Stimulated activated CD4-positive, alpha-beta T cell treated with anti-CD3 and anti-CD28 coated beads, Interleukin-1b, Interleukin-23, amount 100 ng/mL, for 4 hours (primary cell): ENCODE measurements around the gene GRM4.
"Not testable (repeated sequence)": the region's sequence is repeated elsewhere in the genome, so short reads cannot be mapped to it uniquely, and the experiment has no call there.

Experiments
- DNase-seq, 2 donors: peaks; one replicate each; pipeline ENCODE4 v3.0.0-alpha.2; 2020; ENCODE audit warnings: low read depth in 2 of 2

Gene GRM4

DNA sequence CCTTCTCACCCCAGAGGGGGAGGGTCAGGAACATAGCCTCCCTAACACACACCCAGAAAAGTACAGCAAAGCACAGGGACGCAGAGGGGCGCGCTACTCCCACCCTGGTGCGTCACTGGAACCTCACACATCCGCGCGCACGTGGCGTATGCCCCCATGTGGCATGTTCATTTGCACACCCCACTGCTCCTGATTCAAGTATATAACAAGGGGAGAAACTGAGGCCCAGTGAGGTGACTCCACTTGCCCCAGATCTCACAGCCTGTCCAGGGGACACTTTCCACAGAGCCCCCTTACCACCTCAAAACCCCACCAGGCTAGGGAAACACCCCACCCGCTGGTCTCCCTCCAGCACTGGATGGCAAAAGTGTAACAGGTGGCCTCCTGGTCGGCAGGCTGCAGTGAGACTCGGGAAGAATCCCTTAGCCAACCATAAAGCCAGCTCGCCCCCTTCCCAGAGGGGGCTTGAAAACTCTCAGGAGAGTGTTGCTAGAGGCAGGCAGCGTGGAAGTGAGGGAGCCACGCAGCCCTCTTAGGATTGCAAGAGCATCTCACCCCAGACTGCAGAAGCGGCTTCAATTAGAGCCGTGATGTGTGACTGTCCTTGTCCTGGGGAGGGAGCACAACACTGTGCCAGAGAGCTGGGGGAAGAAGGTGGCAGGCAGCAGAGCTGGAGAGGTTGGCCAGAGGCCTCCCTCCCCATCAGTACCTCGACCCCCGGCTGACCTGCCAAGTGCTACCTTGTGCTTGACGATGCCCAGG lies at the start of gene GRM4:
TSS of gene GRM4 (minus strand) at position 67 of the 762 bp plus-strand sequence. CDS start 12,591 bp downstream, outside the sequence.
- no peak for DNase-seq

GRCh38 chr6:34194772-34195171 lies 48.9 kb upstream of the GRM4 start:
- no peak for DNase-seq

GRCh38 chr6:34190504-34191122 lies 44.7 kb upstream of the GRM4 start:
- DNase-seq = no peak

GRCh38 chr6:34189806-34190503 lies 44.1 kb upstream of the GRM4 start:
- DNase-seq = peak; percentile 33 to 41

DNA sequence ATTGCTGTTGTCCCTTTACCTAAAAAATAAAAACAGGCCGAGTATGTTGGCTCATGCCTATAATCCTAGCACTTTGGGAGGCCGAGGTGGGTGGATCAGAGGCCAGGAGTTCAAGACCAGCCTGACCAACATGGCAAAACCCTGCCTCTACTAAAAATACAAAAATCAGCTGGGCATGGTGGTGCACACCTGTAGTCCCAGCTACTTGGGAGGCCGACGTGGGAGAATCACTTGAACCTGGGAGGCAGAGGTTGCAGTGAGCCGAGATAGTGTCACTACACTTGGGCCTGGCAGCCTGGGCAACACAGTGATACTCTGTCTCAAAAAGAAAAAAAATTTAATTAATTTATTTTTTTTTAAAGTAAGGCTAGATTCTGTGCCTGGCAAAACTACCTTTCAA lies 38.8 kb upstream of the GRM4 start:
- DNase-seq = not testable (repeated sequence)

DNA sequence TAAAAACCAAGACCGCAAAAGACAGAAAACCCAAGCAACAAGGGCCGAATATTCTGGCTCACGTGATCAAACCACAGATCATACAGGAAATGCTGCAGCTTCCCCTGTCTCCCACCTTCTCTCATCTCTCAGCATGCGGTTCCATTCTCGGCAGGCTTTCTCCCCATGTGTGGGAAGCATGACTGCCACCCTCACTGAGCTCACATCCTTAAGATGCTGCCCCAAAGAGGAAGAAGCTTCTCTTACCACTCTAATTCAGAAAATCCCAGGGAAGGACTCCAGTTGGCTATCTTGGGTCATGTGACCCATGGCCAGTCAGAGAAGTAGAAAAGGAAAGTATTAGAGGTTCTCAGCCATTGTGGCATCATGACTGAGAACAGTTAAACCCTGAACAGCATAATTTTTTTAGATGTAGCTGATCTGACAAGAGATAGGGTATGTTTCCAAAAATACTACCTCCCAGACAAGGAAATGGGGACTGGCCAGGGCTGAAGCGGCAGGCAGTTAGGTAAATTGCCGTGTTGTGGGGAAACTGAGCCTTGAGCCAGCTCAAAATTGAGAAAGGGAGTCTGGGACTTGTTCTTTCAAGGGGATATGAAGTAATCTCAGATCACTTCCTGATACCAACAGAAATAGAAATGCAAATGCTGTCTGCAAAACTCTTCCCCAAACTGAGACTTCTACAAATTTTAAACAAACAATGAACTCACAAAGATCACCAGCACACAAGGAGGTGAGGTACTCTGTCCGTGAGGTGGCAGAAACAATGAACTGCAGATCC lies 37.1 kb upstream of the GRM4 start:
- peak; percentile 39 to 62 for DNase-seq

GRCh38 chr6:34181908-34182307 lies 36.0 kb upstream of the GRM4 start:
- no peak for DNase-seq

DNA sequence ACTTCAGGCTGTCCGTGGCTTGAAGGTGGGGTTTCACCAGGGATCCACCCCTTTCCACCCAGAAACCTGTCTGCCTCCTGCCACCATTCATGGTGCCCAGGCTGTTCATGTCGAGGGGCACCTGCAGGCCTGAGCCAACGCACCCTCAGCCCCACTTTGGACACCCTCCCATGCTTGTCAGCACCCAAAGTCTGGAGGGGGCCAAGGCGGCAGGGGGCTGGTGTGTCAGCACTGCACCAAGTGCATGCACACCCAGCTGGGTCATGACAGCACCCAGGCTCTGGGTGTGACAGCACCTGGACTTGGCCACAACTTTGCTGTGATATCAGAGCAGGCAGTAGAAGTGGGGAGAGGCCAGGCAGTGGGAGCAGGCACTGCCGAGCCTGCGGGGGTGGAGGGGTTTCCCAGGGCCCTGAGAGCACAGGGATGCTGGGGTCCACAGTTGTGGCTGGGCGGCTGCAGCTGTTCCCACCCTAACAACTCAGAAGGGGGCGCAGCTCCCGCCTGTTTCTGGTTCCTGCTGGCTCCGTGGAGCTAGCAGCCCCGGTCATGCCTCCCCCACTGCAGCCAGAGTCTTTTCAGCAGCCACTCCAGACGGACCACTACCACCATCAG lies 33.3 kb upstream of the GRM4 start:
- DNase-seq = no peak

GRCh38 chr6:34178357-34179105 lies 32.6 kb upstream of the GRM4 start:
- no peak for DNase-seq

- no peak for DNase-seq
Measured at GRCh38 chr6:34177181-34177591, 31.3 kb upstream of the GRM4 start.

GRCh38 chr6:34176261-34177031 lies 30.6 kb upstream of the GRM4 start:
- no peak for DNase-seq

DNA sequence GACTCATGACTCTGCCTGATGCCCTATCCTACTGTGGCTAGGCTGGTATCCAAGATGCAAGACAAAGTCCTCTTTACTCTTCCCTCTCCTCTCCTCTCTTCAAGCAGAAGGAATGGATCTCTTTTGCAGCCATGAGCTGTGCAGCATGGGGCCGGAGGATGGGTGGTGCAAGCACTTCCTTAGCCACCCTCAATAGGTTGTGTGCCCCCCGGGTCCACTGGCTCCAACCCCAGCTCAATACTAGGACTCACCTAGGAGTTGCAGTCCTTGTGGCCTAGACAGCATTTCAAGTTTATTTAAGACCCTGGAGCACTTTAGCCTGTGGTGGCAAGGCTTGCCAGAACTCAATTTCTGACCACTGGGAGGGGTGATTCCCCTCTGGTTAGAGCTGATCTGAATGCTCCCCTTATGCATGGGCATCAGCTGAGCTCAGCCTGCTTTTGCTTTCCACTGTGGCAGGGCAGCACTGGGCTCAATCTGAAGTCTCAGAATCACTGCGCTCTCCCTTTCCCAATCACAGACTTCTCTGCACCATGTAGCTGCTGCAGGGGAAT lies 29.0 kb upstream of the GRM4 start:
- DNase-seq = no peak

GRCh38 chr6:34172961-34173775 lies 27.3 kb upstream of the GRM4 start:
- DNase-seq = no peak

GRCh38 chr6:34170346-34170745 lies 24.5 kb upstream of the GRM4 start:
- no peak for DNase-seq

DNA sequence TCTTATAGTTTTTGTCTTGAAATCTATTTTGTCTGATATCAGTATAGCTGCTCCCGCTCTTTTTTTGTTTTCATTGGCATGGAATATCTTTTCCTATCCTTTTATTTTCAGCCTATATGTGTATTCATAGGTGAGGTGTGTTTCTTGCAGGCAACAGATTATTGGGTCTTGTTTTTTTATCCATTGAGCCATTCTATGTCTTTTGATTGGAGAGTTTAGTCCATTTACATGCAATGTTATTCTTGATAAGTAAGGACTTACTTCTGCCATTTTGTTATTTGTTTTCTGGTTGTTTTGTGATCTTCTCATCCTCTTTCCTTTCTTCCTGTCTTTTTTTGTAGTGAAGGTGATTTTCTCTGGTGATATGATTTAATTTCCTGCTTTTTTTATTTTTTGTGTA lies 24.0 kb upstream of the GRM4 start:
- DNase-seq = no peak

- no peak for DNase-seq
Measured at GRCh38 chr6:34161857-34162515, 16.1 kb upstream of the GRM4 start.

DNA sequence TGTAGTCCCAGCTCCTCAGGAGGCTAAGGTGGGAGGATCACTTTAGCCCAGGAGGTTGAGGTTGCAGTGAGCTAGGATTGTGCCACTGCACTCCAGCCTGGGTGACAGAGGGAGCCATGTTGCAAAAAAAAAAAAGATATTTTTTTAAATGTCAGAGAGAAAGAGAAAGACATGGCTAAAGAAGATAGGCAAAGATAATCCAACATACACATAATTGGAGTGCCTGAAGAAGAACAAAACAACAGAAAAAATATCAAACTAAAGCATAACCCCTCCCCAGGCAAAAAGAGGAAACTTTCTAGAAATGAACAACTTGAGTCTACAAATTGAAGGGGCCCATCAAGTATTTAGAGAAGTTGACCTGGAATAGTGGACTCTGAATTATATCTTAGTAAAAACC lies 14.0 kb upstream of the GRM4 start:
- DNase-seq = no peak

DNA sequence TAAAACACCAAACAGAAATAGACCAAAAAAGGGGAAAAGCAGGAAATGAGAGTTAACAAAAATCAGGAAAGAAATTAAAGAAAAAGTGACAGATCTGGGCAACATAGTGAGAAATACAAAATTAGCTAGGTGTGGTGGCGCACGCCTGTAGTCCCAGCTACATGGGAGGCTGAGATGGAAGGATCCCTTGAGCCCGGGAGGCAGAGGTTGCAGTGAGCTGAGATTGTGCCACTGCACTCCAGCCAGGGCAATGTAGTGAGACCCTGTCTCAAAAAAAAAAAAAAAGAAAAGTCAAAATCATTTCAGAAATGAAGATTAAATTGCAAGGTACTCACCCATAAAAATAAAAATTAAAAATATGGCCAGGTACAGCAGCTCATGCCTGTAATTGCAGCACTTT lies 13.0 kb upstream of the GRM4 start:
- DNase-seq = no peak
